GM23338 (cell line): ENCODE results near the gene GNG4. TPM values are rescaled to one million over a fixed set of nuclear protein-coding genes. Genes with fewer than 3 reads are reported as not detected.

Experiments
- ATAC-seq: fragments of 200-7000 bp; cut with Tn5 transposase; 3 replicates; pipeline ENCODE4 v1.9.1; 2020
- DNase-seq: peaks from one replicate; pipeline ENCODE4 v3.0.0-alpha.2; 2015; ENCODE audit warnings: low spot score
- H2AFZ ChIP-seq: fragments of 200-600 bp; sonication (generic); 2 replicates; pipeline ENCODE4 v1.8.0; 2016; ENCODE audit warnings: antibody characterized with exemption, mild to moderate bottlenecking, moderate library complexity
- H3F3A ChIP-seq: fragments of 200-600 bp; sonication (generic); replicated peaks from 2 replicates; pipeline ENCODE4 v1.8.0; 2017; ENCODE audit warnings: antibody characterized with exemption, mixed run types, low read depth
- H3K27ac ChIP-seq: fragments of 200-600 bp; sonication (generic); 2 replicates; pipeline ENCODE4 v1.6.1; 2016; ENCODE audit warnings: low read depth
- H3K27me3 ChIP-seq: fragments of 200-600 bp; sonication (generic); 2 replicates; pipeline ENCODE4 v1.8.0; 2016; ENCODE audit warnings: mild to moderate bottlenecking, mixed run types, moderate library complexity; ENCODE audit not compliant: insufficient read depth
- H3K36me3 ChIP-seq: fragments of 200-600 bp; sonication (generic); 2 replicates; pipeline ENCODE4 v1.8.0; 2016; ENCODE audit warnings: mild to moderate bottlenecking; ENCODE audit not compliant: insufficient read depth
- H3K4me1 ChIP-seq: fragments of 200-600 bp; sonication (generic); 2 replicates; pipeline ENCODE4 v1.8.0; 2016; ENCODE audit warnings: mild to moderate bottlenecking, moderate library complexity; ENCODE audit not compliant: insufficient read depth
- H3K4me2 ChIP-seq: fragments of 200-600 bp; sonication (generic); 2 replicates; pipeline ENCODE4 v1.7.1; 2017; ENCODE audit warnings: mixed run types
- H3K4me3 ChIP-seq: fragments of 200-600 bp; sonication (generic); 2 replicates; pipeline ENCODE4 v1.6.1; 2016; ENCODE audit warnings: mixed run types
- H3K79me2 ChIP-seq: fragments of 200-600 bp; sonication (generic); replicated peaks from 2 replicates; pipeline ENCODE4 v1.8.0; 2017; ENCODE audit warnings: mild to moderate bottlenecking; ENCODE audit not compliant: insufficient read depth
- H3K9me2 ChIP-seq: fragments of 200-600 bp; sonication (generic); 2 replicates; pipeline ENCODE4 v1.8.0; 2017; ENCODE audit not compliant: insufficient read depth
- H4K20me1 ChIP-seq: fragments of 200-600 bp; sonication (generic); replicated peaks from 2 replicates; pipeline ENCODE4 v1.8.0; 2017; ENCODE audit warnings: mild to moderate bottlenecking; ENCODE audit not compliant: insufficient read depth
- H3K27ac Mint-ChIP-seq: 2 replicates; pipeline ENCODE4 v1.8.0; 2020; ENCODE audit warnings: inconsistent platforms, mild to moderate bottlenecking, moderate library complexity, mixed read lengths
- H3K27me3 Mint-ChIP-seq: 3 replicates; pipeline ENCODE4 v1.8.0; 2022; ENCODE audit warnings: low read depth, mild to moderate bottlenecking, moderate library complexity, mixed read lengths, inconsistent platforms; ENCODE audit not compliant: insufficient read depth, poor library complexity
- H3K36me3 Mint-ChIP-seq: 3 replicates; pipeline ENCODE4 v1.8.0; 2021; ENCODE audit warnings: low read depth, mild to moderate bottlenecking, inconsistent platforms, moderate library complexity, mixed read lengths
- H3K4me1 Mint-ChIP-seq: 3 replicates; pipeline ENCODE4 v1.8.0; 2020; ENCODE audit warnings: mild to moderate bottlenecking, inconsistent platforms, mixed read lengths
- H3K4me3 Mint-ChIP-seq: 3 replicates; pipeline ENCODE4 v1.8.0; 2021; ENCODE audit warnings: moderate library complexity, mild to moderate bottlenecking, inconsistent platforms, mixed read lengths
- H3K9me3 Mint-ChIP-seq: 3 replicates; pipeline ENCODE4 v1.8.0; 2020; ENCODE audit warnings: moderate library complexity, mild to moderate bottlenecking, inconsistent platforms, mixed read lengths
- EZH2 ChIP-seq: fragments of 200-600 bp; sonication (generic); IDR thresholded peaks from one replicate; pipeline ENCODE4 v1.8.0; 2017; ENCODE audit warnings: antibody characterized with exemption, mild to moderate bottlenecking, low read depth; ENCODE audit not compliant: unreplicated experiment
- EZH2phosphoT487 ChIP-seq: fragments of 200-600 bp; sonication (generic); IDR thresholded peaks from one replicate; pipeline ENCODE4 v1.8.1; 2018; ENCODE audit warnings: antibody characterized with exemption; ENCODE audit not compliant: unreplicated experiment
- JUNB ChIP-seq: IDR thresholded peaks from one replicate; pipeline ENCODE4 v1.6.1; 2016; ENCODE audit warnings: antibody characterized with exemption; ENCODE audit not compliant: unreplicated experiment
- POLR2AphosphoS5 ChIP-seq: IDR thresholded peaks from 2 replicates; pipeline ENCODE4 v1.6.1; 2016; ENCODE audit warnings: antibody characterized with exemption, low read depth
- REST ChIP-seq: IDR thresholded peaks from one replicate; pipeline ENCODE4 v1.6.1; 2018; ENCODE audit warnings: antibody characterized with exemption; ENCODE audit not compliant: unreplicated experiment
- STAT1 ChIP-seq: IDR thresholded peaks from one replicate; pipeline ENCODE4 v1.6.1; 2016; ENCODE audit warnings: antibody characterized with exemption; ENCODE audit not compliant: unreplicated experiment
- ZNF114 ChIP-seq: fragments of 250-450 bp; sonication (Bioruptor Pico); IDR thresholded peaks from 2 replicates; pipeline ENCODE4 v1.5.0; 2020; ENCODE audit warnings: mild to moderate bottlenecking, moderate library complexity
- ZNF331 ChIP-seq: fragments of 250-450 bp; sonication (Bioruptor Pico); IDR thresholded peaks from 2 replicates; pipeline ENCODE4 v1.5.0; 2020; ENCODE audit warnings: low read depth, mild to moderate bottlenecking, moderate library complexity
- polyA plus RNA-seq: library from polyadenylated mRNA; unstranded; fragments of >200 nt; fragmentation: Nextera tagmentation; extraction: Ambion mirVana; gene quantifications from 2 replicates; pipeline ENCODE4 v1.2.1, GENCODE V29; 2016
- total RNA-seq: library from RNA; depleted of rRNA; stranded (reverse); fragments of >200 nt; shearing (Covaris generic); gene quantifications from 2 replicates; pipeline ENCODE4 v1.2.3, GENCODE V29; 2014
- TF ChIP-seq, protein P1 (sequence below): IDR thresholded peaks from 2 replicates; pipeline ENCODE4 v1.6.1; 2016; ENCODE audit warnings: antibody characterized with exemption
- TF ChIP-seq, protein P2 (sequence below): fragments of 250-450 bp; sonication (Bioruptor Pico); IDR thresholded peaks from 2 replicates; pipeline ENCODE4 v1.5.0; 2020; ENCODE audit warnings: mild to moderate bottlenecking, moderate library complexity

Gene GNG4
- total and polyA plus RNA-seq, 2 experiments from 2014 or later: 40.2 to 49.2 TPM

DNA sequence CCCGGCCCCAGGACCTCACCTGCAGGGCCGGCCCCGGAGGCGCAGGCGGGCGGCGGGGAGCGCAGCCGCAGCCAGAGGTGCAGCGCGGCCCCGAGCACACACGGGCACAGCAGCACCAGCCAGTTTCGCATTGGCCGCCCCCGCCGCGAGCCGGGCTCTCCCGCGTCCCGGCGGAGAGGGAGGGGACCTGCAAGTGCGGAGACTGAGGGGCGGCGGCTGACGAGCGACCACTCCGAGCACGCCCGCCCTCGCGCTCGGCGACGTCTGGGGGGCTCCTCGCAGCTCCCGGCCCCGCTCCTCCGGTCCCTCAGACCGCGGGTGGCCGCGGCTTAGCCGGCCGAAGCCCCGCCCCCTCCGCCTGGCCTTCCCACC, 145.5 kb downstream of the GNG4 start, which contains the start of gene B3GALNT2:
Gene B3GALNT2 (minus strand): TSS at position 331 of the 372 bp plus-strand sequence. CDS start 200 bp downstream, at position 131.
- H3K79me2 ChIP-seq: peaks cover 45% of the 10 kb centered on the region
- H4K20me1 ChIP-seq: peaks cover 17% of the 10 kb centered on the region
- Mint-ChIP-seq H3K9me3 (no peaks in the 10 kb centered on the region; the same call in 2 of the 3 replicates), H3K4me3 (peak within 1 kb of the TSS; percentile 93), H3K27ac (peak within 1 kb of the TSS; percentile 99), H3K36me3 (no peaks in the 10 kb centered on the region), H3K27me3 (peaks cover 6% of the 10 kb centered on the region), H3K4me1 (peaks cover 13% of the 10 kb centered on the region)
- peak within 1 kb of the TSS; percentile 99 for H2AFZ ChIP-seq
- ATAC-seq (peak; percentile 70), DNase-seq (no peak)
- peaks cover 19% of the 10 kb centered on the region for H3K4me1 ChIP-seq
- peak within 1 kb of the TSS; percentile 99 for H3K27ac ChIP-seq
- H3K4me3 ChIP-seq: peak within 1 kb of the TSS; percentile 74
- no peaks in the 10 kb centered on the region; the same call in 1 of the 2 replicates for H3F3A ChIP-seq
- peak within 1 kb of the TSS; percentile 86 for H3K4me2 ChIP-seq
- H3K27me3 ChIP-seq: no peaks in the 10 kb centered on the region
- TF ChIP-seq JUNB (no peak), POLR2AphosphoS5 (peak; percentile 83), EZH2 (no peak)
- H3K9me2 ChIP-seq: no peaks in the 10 kb centered on the region
- H3K36me3 ChIP-seq: no peaks in the 10 kb centered on the region

DNA sequence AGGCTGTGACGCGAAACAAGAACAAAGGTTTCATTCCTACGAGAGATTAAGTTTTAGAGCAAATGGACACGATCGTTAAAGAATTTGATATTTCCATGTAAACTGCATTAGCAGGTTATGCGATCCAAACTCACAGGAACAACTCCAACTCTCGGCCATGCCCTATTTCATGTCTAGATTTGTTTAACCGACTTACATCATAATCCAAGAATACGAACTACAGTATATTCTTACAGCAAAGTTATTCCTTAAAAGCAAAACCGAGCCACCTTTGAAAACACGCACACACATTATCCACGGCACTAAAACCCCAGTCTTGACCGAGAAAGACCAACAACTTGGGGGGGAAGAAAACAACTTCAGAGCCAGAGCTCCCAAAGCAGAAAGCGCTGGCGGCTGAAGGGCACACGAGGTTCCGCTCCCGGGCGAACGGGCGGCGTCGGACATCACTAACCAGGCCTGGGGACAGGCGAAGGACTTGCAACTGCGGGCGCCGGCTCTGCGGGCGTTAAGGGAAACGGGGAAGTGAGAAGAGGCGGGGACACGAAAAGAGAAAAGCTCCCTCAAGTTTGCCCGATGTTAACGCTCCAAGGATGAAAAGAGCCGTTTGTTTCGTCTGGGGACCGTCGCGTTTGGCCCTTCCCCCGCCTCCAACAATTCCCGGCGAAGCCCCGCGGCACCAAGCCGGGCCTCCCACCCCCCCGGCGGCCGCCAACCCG, 146.0 kb downstream of the GNG4 start:
- no peaks in the 10 kb centered on the region for H3K36me3 Mint-ChIP-seq
- no peaks in the 10 kb centered on the region; the same call in 1 of the 2 replicates for H3F3A ChIP-seq
- H3K27ac ChIP-seq: peak overlapping the region; percentile 78
- peak overlapping the region; percentile 84 for H2AFZ ChIP-seq
- H3K27me3 ChIP-seq: no peaks in the 10 kb centered on the region
- peak; percentile 73 for DNase-seq
- no peaks in the 10 kb centered on the region; the same call in 2 of the 3 replicates for H3K9me3 Mint-ChIP-seq
- H3K4me3 ChIP-seq: peak overlapping the region; percentile 74
- peaks cover 17% of the 10 kb centered on the region for H4K20me1 ChIP-seq
- H3K4me2 ChIP-seq: peak overlapping the region; percentile 86
- H3K27ac Mint-ChIP-seq: peak overlapping the region; percentile 85
- H3K4me1 Mint-ChIP-seq: peaks cover 13% of the 10 kb centered on the region
- peaks cover 6% of the 10 kb centered on the region for H3K27me3 Mint-ChIP-seq
- no peaks in the 10 kb centered on the region for H3K36me3 ChIP-seq
- peak overlapping the region; percentile 93 for H3K4me3 Mint-ChIP-seq
- peaks cover 50% of the 10 kb centered on the region for H3K79me2 ChIP-seq
- no peaks in the 10 kb centered on the region for H3K9me2 ChIP-seq
- peaks cover 19% of the 10 kb centered on the region for H3K4me1 ChIP-seq
- ATAC-seq: peak; percentile 9
- TF ChIP-seq EZH2phosphoT487: no peak
- no peak for TF ChIP-seq JUNB
- no peak for TF ChIP-seq EZH2
- TF ChIP-seq ZNF331 (CRISPR knock-in tag): no peak
- no peak for TF ChIP-seq REST
- TF ChIP-seq, protein P1, sequence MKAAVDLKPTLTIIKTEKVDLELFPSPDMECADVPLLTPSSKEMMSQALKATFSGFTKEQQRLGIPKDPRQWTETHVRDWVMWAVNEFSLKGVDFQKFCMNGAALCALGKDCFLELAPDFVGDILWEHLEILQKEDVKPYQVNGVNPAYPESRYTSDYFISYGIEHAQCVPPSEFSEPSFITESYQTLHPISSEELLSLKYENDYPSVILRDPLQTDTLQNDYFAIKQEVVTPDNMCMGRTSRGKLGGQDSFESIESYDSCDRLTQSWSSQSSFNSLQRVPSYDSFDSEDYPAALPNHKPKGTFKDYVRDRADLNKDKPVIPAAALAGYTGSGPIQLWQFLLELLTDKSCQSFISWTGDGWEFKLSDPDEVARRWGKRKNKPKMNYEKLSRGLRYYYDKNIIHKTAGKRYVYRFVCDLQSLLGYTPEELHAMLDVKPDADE: no peak
- TF ChIP-seq POLR2AphosphoS5: no peak
- no peak for TF ChIP-seq ZNF114 (CRISPR knock-in tag)
- no peak for TF ChIP-seq STAT1
- TF ChIP-seq, protein P2, sequence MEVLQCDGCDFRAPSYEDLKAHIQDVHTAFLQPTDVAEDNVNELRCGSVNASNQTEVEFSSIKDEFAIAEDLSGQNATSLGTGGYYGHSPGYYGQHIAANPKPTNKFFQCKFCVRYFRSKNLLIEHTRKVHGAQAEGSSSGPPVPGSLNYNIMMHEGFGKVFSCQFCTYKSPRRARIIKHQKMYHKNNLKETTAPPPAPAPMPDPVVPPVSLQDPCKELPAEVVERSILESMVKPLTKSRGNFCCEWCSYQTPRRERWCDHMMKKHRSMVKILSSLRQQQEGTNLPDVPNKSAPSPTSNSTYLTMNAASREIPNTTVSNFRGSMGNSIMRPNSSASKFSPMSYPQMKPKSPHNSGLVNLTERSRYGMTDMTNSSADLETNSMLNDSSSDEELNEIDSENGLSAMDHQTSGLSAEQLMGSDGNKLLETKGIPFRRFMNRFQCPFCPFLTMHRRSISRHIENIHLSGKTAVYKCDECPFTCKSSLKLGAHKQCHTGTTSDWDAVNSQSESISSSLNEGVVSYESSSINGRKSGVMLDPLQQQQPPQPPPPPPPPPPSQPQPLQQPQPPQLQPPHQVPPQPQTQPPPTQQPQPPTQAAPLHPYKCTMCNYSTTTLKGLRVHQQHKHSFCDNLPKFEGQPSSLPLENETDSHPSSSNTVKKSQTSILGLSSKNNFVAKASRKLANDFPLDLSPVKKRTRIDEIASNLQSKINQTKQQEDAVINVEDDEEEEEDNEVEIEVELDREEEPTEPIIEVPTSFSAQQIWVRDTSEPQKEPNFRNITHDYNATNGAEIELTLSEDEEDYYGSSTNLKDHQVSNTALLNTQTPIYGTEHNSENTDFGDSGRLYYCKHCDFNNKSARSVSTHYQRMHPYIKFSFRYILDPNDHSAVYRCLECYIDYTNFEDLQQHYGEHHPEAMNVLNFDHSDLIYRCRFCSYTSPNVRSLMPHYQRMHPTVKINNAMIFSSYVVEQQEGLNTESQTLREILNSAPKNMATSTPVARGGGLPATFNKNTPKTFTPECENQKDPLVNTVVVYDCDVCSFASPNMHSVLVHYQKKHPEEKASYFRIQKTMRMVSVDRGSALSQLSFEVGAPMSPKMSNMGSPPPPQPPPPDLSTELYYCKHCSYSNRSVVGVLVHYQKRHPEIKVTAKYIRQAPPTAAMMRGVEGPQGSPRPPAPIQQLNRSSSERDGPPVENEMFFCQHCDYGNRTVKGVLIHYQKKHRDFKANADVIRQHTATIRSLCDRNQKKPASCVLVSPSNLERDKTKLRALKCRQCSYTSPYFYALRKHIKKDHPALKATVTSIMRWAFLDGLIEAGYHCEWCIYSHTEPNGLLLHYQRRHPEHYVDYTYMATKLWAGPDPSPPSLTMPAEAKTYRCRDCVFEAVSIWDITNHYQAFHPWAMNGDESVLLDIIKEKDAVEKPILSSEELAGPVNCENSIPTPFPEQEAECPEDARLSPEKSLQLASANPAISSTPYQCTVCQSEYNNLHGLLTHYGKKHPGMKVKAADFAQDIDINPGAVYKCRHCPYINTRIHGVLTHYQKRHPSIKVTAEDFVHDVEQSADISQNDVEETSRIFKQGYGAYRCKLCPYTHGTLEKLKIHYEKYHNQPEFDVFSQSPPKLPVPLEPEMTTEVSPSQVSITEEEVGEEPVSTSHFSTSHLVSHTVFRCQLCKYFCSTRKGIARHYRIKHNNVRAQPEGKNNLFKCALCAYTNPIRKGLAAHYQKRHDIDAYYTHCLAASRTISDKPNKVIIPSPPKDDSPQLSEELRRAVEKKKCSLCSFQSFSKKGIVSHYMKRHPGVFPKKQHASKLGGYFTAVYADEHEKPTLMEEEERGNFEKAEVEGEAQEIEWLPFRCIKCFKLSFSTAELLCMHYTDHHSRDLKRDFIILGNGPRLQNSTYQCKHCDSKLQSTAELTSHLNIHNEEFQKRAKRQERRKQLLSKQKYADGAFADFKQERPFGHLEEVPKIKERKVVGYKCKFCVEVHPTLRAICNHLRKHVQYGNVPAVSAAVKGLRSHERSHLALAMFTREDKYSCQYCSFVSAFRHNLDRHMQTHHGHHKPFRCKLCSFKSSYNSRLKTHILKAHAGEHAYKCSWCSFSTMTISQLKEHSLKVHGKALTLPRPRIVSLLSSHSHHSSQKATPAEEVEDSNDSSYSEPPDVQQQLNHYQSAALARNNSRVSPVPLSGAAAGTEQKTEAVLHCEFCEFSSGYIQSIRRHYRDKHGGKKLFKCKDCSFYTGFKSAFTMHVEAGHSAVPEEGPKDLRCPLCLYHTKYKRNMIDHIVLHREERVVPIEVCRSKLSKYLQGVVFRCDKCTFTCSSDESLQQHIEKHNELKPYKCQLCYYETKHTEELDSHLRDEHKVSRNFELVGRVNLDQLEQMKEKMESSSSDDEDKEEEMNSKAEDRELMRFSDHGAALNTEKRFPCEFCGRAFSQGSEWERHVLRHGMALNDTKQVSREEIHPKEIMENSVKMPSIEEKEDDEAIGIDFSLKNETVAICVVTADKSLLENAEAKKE: no peak
